GM12801 (cell line): Measurements from ENCODE around the gene C10orf67.

Source experiments
- TF ChIP-seq, protein P1 (sequence below): IDR thresholded peaks from one replicate; pipeline ENCODE4 v1.5.1; 2011; ENCODE audit warnings: control low read depth; ENCODE audit not compliant: insufficient read length; ENCODE audit errors: extremely low read depth

Gene C10orf67

DNA sequence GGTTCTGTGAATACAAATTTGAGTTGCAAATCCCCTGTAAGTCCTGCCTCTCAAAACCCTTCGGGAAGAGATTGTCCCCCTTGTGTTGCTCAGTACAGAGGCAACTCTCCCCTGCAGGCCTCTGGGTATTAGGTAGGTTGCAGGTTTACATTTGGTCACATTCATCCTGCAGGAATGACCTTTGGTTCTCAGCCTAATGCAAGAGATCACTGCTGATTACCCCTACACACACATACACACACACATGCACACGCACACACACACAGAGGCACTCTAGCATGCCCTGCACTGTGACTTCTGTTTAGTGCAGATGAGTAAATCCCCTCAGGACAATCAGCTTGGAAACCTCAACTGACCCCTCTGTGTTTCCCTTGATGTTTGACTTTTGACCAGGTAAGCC is 69.2 kb downstream of the C10orf67 start:
- TF ChIP-seq, protein P1, sequence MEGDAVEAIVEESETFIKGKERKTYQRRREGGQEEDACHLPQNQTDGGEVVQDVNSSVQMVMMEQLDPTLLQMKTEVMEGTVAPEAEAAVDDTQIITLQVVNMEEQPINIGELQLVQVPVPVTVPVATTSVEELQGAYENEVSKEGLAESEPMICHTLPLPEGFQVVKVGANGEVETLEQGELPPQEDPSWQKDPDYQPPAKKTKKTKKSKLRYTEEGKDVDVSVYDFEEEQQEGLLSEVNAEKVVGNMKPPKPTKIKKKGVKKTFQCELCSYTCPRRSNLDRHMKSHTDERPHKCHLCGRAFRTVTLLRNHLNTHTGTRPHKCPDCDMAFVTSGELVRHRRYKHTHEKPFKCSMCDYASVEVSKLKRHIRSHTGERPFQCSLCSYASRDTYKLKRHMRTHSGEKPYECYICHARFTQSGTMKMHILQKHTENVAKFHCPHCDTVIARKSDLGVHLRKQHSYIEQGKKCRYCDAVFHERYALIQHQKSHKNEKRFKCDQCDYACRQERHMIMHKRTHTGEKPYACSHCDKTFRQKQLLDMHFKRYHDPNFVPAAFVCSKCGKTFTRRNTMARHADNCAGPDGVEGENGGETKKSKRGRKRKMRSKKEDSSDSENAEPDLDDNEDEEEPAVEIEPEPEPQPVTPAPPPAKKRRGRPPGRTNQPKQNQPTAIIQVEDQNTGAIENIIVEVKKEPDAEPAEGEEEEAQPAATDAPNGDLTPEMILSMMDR = no peak

DNA sequence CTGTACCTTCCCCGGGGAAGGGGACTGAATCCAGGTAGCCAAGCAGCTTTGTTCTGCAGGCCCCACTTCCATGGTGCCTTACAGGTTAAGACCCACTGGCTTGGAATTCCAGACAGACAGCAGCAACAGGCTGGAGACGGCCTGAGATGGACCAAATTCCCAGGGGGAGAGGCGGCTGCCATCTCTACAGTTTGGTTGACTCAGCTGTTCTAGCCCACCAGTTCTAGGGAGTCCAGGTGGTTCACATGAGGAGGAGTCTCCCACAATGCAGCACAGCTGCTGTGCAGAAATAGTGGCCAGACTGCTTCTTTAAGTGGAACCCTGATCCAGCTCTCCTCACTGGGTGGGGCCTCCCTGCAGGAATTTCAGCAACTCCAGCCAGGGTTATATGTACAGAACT is 74.1 kb downstream of the C10orf67 start:
- TF ChIP-seq, protein P1 = no peak

DNA sequence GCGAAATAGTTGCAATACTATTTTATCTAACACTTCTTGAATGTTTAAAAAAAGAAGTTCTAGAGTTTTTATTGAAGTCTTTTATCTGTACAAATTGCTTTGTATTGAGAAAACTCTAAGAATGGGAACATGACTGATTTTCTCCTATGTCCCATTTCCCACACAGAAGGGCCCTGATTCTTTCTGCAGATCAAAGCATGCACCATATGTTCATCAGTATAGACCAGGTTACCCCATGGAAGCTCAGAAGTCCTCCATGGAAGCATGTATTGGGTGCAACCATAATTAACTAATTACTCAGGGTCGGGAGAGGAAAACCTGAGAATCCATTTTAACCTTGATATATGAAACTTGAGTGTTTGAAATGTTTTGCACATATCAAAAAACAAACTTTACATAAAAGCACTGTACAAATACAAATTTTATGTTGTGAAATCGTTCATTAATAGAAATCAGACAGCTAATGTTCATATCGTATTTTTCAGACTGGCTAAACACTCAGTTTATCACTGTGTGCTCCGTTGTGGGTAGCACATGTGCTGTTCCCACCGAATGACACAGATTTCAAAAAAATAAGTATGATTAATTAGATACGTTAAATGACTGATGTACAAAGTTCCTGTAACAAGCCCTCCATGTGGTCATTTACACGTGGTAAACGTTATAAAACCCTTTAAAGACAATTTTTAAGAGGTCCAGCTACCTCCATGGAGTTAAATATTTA is 81.0 kb downstream of the C10orf67 start:
- TF ChIP-seq, protein P1 = no peak

DNA sequence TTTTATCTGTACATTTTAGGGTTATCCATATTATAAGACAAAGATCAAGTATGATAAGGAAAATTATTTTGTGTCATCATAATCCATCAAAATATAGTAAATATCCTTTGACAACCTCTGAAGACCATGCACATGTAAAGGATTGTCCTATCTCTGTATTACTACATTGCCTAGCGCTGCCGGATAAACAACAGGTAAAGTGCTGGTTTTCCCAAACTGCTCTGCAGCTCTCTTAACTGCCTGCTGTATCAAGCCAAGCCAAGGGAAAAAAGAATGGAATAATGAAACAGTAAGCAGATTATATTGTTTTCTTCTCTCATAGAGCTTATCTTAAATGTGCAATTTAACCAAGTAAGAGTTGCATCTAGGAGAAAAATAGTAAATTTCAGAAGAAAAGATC is 81.7 kb downstream of the C10orf67 start:
- TF ChIP-seq, protein P1 = no peak

DNA sequence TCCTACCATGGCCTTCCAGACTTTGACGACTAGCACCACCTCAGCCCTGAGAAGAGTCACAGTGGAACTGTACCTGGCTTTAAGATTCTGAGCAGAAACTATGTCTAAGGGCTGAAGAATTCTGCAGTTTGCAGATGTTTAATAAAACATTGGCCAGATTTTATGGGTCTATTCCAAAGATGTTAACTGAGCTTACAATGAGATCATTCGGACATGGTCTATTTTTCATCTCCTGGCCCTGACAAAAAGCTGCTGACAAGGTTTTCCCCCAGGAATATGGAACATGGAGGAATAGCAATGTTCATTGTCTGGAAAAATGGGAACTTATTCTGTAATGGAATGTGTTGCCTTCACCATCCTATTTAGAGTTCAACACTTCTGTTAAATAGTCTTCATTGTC is 86.1 kb downstream of the C10orf67 start:
- TF ChIP-seq, protein P1 = no peak

DNA sequence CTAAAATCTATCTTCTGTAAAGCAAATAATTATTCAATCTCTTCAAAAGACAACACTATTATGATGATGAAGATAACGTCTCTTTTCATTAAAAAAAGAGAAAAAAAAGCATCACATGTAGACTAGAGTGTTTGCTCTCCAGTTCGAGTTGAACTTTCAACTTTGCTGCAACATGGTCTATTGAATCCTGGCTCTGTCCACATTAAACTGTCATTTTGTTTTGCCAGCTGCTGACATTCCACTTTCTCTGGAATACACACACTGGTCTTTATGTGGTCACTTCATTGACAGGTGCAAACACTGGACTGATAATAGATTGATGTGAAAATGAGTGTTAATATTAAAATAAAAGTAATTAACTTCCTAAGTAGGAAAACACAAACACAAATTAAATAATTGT is 90.8 kb downstream of the C10orf67 start:
- TF ChIP-seq, protein P1 = no peak

DNA sequence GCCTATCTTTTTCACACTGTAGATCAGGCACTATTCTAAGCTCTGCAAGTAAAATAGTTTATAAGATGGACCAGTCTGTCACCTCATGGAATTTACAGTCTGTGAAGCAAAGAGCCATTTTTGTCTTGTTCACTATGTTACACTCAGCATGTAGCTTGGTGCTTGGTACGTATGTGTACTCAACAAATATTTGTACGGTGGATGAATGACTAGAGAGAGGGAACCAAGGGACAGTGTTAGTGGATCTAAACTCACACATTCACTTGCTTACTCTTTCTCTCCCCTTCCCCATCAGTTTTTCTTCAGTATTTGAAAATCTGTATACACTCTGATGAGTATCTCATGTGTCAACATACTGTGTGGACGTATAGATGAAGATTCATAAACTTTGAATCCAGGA is 106.6 kb downstream of the C10orf67 start:
- TF ChIP-seq, protein P1 = no peak
